ENCODE data around the gene ASCC2.

The ASCC2 gene

GRCh38 chr22:29810216-29810615, 27.9 kb downstream of the ASCC2 start:
- Histone ChIP-seq H2BK12ac (ENCODE audit: low read length) (no peak overlapping the region), H3K27me3 (ENCODE audit: insufficient read depth, low read length) (no peaks in the 10 kb centered on the region), H2AK5ac (ENCODE audit: low read length) (no peak overlapping the region), H2BK120ac (ENCODE audit: insufficient read depth, low read length, poor library complexity) (no peak overlapping the region), H3K14ac (ENCODE audit: low read length) (no peak overlapping the region), H3K4me2 (ENCODE audit: low read length) (no peak overlapping the region), H3K79me1 (ENCODE audit: low read length) (no peaks in the 10 kb centered on the region), H3K9me3 (ENCODE audit: insufficient read depth, low read depth, low read length) (no peaks in the 10 kb centered on the region), H3K4me3 (ENCODE audit: low read depth, low read length) (no peak overlapping the region), H2BK5ac (ENCODE audit: low read depth, low read length, poor library complexity) (no peak overlapping the region), H3K4ac (ENCODE audit: low read depth, low read length) (no peak overlapping the region), H3K9ac (ENCODE audit: low read length) (no peak overlapping the region), H4K12ac (ENCODE audit: low read depth, low read length) (no peak overlapping the region), H3K4me1 (ENCODE audit: control insufficient read depth in 1 of 2, insufficient read depth in 2 of 2, low read length in 2 of 2) (peaks cover 4 to 11% of the 10 kb centered on the region in 2 experiments), H3K79me2 (ENCODE audit: control insufficient read depth, insufficient read depth, low read length, poor library complexity) (no peaks in the 10 kb centered on the region), H3K36me3 (ENCODE audit: control insufficient read depth in 1 of 2, insufficient read depth in 2 of 2, low read length in 2 of 2) (peaks cover 35 to 56% of the 10 kb centered on the region in 2 experiments), H3K18ac (ENCODE audit: low read length) (no peak overlapping the region), H2AFZ (ENCODE audit: insufficient read depth, low read length, poor library complexity) (no peak overlapping the region), H4K8ac (ENCODE audit: low read depth, low read length) (no peak overlapping the region), H3K27ac (ENCODE audit: low read depth, low read length) (no peak overlapping the region), H4K91ac (ENCODE audit: low read depth, low read length) (no peak overlapping the region), H3K23ac (ENCODE audit: low read length) (no peak overlapping the region)
- WGBS (ENCODE audit: extremely low coverage, insufficient coverage, insufficient read length), result no CpG with 5 or more reads among the region's 2 CpGs
- DNase-seq, result no peak

DNA sequence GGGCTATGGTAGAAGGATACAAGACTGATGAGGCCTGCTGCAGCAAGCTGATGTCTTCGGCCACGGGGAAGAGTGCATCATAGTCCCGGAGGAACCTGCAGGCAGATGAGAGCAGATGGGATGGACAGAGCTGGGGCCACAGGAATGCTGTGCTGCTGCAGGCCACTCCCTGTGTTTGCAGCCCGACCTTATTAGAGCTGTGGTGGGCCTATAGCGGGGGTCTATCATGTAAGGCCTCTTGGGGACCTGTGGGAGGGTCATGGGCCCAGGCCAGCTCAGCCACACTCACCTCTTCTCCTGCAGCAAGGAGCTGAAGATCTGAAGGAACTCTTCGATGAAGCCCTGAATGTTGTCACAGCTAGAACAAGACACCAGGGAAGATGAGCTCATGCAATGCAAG, 31.9 kb downstream of the ASCC2 start:
- Histone ChIP-seq H4K8ac (ENCODE audit: low read depth, low read length) (no peak overlapping the region), H3K79me2 (ENCODE audit: control insufficient read depth, insufficient read depth, low read length, poor library complexity) (no peaks in the 10 kb centered on the region), H3K14ac (ENCODE audit: low read length) (no peak overlapping the region), H3K4ac (ENCODE audit: low read depth, low read length) (no peak overlapping the region), H3K23ac (ENCODE audit: low read length) (no peak overlapping the region), H2AK5ac (ENCODE audit: low read length) (no peak overlapping the region), H4K91ac (ENCODE audit: low read depth, low read length) (no peak overlapping the region), H3K9me3 (ENCODE audit: insufficient read depth, low read depth, low read length) (no peaks in the 10 kb centered on the region), H2BK5ac (ENCODE audit: low read depth, low read length, poor library complexity) (no peak overlapping the region), H3K27me3 (ENCODE audit: insufficient read depth, low read length) (no peaks in the 10 kb centered on the region), H2BK120ac (ENCODE audit: insufficient read depth, low read length, poor library complexity) (no peak overlapping the region), H2AFZ (ENCODE audit: insufficient read depth, low read length, poor library complexity) (no peak overlapping the region), H3K27ac (ENCODE audit: low read depth, low read length) (no peak overlapping the region), H3K79me1 (ENCODE audit: low read length) (peaks cover 6% of the 10 kb centered on the region), H3K4me2 (ENCODE audit: low read length) (no peak overlapping the region), H3K9ac (ENCODE audit: low read length) (no peak overlapping the region), H3K4me1 (ENCODE audit: control insufficient read depth in 1 of 2, insufficient read depth in 2 of 2, low read length in 2 of 2) (peaks cover 8 to 11% of the 10 kb centered on the region in 2 experiments), H3K4me3 (ENCODE audit: low read depth, low read length) (no peak overlapping the region), H2BK12ac (ENCODE audit: low read length) (no peak overlapping the region), H3K18ac (ENCODE audit: low read length) (no peak overlapping the region), H4K12ac (ENCODE audit: low read depth, low read length) (no peak overlapping the region), H3K36me3 (ENCODE audit: control insufficient read depth in 1 of 2, insufficient read depth in 2 of 2, low read length in 2 of 2) (peaks cover 48 to 61% of the 10 kb centered on the region in 2 experiments)
- DNase-seq, result no peak
- no CpG with 5 or more reads among the region's 6 CpGs for WGBS (ENCODE audit: extremely low coverage, insufficient coverage, insufficient read length)

- Histone ChIP-seq H2AK5ac (ENCODE audit: low read length) (no peak overlapping the region), H3K79me2 (ENCODE audit: control insufficient read depth, insufficient read depth, low read length, poor library complexity) (no peaks in the 10 kb centered on the region), H3K4ac (ENCODE audit: low read depth, low read length) (no peak overlapping the region), H3K79me1 (ENCODE audit: low read length) (peaks cover 12% of the 10 kb centered on the region), H3K4me1 (ENCODE audit: control insufficient read depth in 1 of 2, insufficient read depth in 2 of 2, low read length in 2 of 2) (peaks cover 16 to 21% of the 10 kb centered on the region in 2 experiments), H4K91ac (ENCODE audit: low read depth, low read length) (no peak overlapping the region), H3K9me3 (ENCODE audit: insufficient read depth, low read depth, low read length) (no peaks in the 10 kb centered on the region), H3K27me3 (ENCODE audit: insufficient read depth, low read length) (no peaks in the 10 kb centered on the region), H2BK120ac (ENCODE audit: insufficient read depth, low read length, poor library complexity) (no peak overlapping the region), H3K4me2 (ENCODE audit: low read length) (no peak overlapping the region), H3K18ac (ENCODE audit: low read length) (no peak overlapping the region), H4K8ac (ENCODE audit: low read depth, low read length) (no peak overlapping the region), H3K36me3 (ENCODE audit: control insufficient read depth in 1 of 2, insufficient read depth in 2 of 2, low read length in 2 of 2) (peaks cover 53 to 63% of the 10 kb centered on the region in 2 experiments), H3K14ac (ENCODE audit: low read length) (no peak overlapping the region), H4K12ac (ENCODE audit: low read depth, low read length) (no peak overlapping the region), H3K27ac (ENCODE audit: low read depth, low read length) (no peak overlapping the region), H2BK5ac (ENCODE audit: low read depth, low read length, poor library complexity) (no peak overlapping the region), H3K4me3 (ENCODE audit: low read depth, low read length) (no peak overlapping the region), H3K9ac (ENCODE audit: low read length) (no peak overlapping the region), H2BK12ac (ENCODE audit: low read length) (no peak overlapping the region), H2AFZ (ENCODE audit: insufficient read depth, low read length, poor library complexity) (no peak overlapping the region), H3K23ac (ENCODE audit: low read length) (no peak overlapping the region)
- no peak for DNase-seq
- no CpG with 5 or more reads among the region's 2 CpGs for WGBS (ENCODE audit: extremely low coverage, insufficient coverage, insufficient read length)
Measured at GRCh38 chr22:29804985-29805384, 33.1 kb downstream of the ASCC2 start.

DNA sequence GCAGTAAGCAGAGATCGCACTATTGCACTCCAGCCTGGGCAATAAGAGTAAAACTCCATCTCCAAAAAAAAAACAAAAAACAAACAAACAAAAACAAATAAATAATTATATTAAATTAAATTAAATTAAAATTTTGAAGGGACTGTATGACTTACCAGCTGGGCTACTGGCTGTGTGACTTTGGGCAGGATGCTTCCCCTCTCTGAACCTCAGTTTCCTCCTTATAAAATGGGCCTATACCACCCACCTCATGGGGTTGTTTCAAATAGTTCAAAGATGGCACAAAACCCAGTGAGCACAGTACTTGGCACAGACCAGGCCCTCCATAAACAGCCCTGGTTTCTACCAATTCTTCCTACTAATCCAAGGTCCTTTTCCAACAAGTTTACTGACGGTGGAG, 34.9 kb downstream of the ASCC2 start:
- Histone ChIP-seq H3K27me3 (ENCODE audit: insufficient read depth, low read length) (no peaks in the 10 kb centered on the region), H2BK5ac (ENCODE audit: low read depth, low read length, poor library complexity) (no peak overlapping the region), H4K91ac (ENCODE audit: low read depth, low read length) (no peak overlapping the region), H3K4me3 (ENCODE audit: low read depth, low read length) (no peak overlapping the region), H3K9me3 (ENCODE audit: insufficient read depth, low read depth, low read length) (no peaks in the 10 kb centered on the region), H3K23ac (ENCODE audit: low read length) (no peak overlapping the region), H3K79me2 (ENCODE audit: control insufficient read depth, insufficient read depth, low read length, poor library complexity) (peaks cover 4% of the 10 kb centered on the region), H3K27ac (ENCODE audit: low read depth, low read length) (no peak overlapping the region), H4K8ac (ENCODE audit: low read depth, low read length) (no peak overlapping the region), H4K12ac (ENCODE audit: low read depth, low read length) (no peak overlapping the region), H3K4me2 (ENCODE audit: low read length) (no peak overlapping the region), H3K14ac (ENCODE audit: low read length) (no peak overlapping the region), H3K18ac (ENCODE audit: low read length) (no peak overlapping the region), H2AFZ (ENCODE audit: insufficient read depth, low read length, poor library complexity) (no peak overlapping the region), H2BK12ac (ENCODE audit: low read length) (no peak overlapping the region), H2AK5ac (ENCODE audit: low read length) (no peak overlapping the region), H3K4ac (ENCODE audit: low read depth, low read length) (no peak overlapping the region), H3K4me1 (ENCODE audit: control insufficient read depth in 1 of 2, insufficient read depth in 2 of 2, low read length in 2 of 2) (peaks cover 33 to 39% of the 10 kb centered on the region in 2 experiments), H3K79me1 (ENCODE audit: low read length) (peaks cover 27% of the 10 kb centered on the region), H2BK120ac (ENCODE audit: insufficient read depth, low read length, poor library complexity) (no peak overlapping the region), H3K9ac (ENCODE audit: low read length) (no peak overlapping the region), H3K36me3 (ENCODE audit: control insufficient read depth in 1 of 2, insufficient read depth in 2 of 2, low read length in 2 of 2) (peaks cover 53 to 60% of the 10 kb centered on the region in 2 experiments)
- WGBS (ENCODE audit: extremely low coverage, insufficient coverage, insufficient read length), result no CpG with 5 or more reads among the region's 2 CpGs
- no peak for DNase-seq
